Effector memory CD8-positive, alpha-beta T cell (primary cell): Measurements from ENCODE around the gene GLO1.

Source experiments
- ATAC-seq: fragments of 150-1000 bp; cut with Tn5 transposase; replicated peaks from 2 replicates; pipeline ENCODE4 v1.10.0; 2021; ENCODE audit warnings: mild to moderate bottlenecking, moderate library complexity
- DNase-seq, 3 experiments: peaks; one replicate each; pipeline ENCODE4 v3.0.0; 2021
- H3K27ac Mint-ChIP-seq, 2 donors: one replicate each; pipeline ENCODE4 v1.8.0; 2022; ENCODE audit warnings: mild to moderate bottlenecking in 2 of 2, mixed read lengths in 2 of 2, moderate library complexity in 2 of 2
- H3K27me3 Mint-ChIP-seq, 2 donors: one replicate each; pipeline ENCODE4 v1.8.0; 2022; ENCODE audit warnings: mixed read lengths in 2 of 2
- H3K36me3 Mint-ChIP-seq: one replicate; pipeline ENCODE4 v1.8.0; 2022; ENCODE audit warnings: mild to moderate bottlenecking, moderate library complexity, mixed read lengths; ENCODE audit not compliant: insufficient read depth
- H3K4me1 Mint-ChIP-seq, 2 donors: one replicate each; pipeline ENCODE4 v1.8.0; 2022; ENCODE audit warnings: low read depth in 2 of 2, mixed read lengths in 2 of 2
- H3K4me3 Mint-ChIP-seq, 2 donors: one replicate each; pipeline ENCODE4 v1.8.0; 2022; ENCODE audit warnings: mild to moderate bottlenecking in 2 of 2, mixed read lengths in 2 of 2, moderate library complexity in 2 of 2
- H3K9me3 Mint-ChIP-seq, 2 donors: one replicate each; pipeline ENCODE4 v1.8.0; 2022; ENCODE audit warnings: mixed read lengths in 2 of 2

Gene GLO1

DNA sequence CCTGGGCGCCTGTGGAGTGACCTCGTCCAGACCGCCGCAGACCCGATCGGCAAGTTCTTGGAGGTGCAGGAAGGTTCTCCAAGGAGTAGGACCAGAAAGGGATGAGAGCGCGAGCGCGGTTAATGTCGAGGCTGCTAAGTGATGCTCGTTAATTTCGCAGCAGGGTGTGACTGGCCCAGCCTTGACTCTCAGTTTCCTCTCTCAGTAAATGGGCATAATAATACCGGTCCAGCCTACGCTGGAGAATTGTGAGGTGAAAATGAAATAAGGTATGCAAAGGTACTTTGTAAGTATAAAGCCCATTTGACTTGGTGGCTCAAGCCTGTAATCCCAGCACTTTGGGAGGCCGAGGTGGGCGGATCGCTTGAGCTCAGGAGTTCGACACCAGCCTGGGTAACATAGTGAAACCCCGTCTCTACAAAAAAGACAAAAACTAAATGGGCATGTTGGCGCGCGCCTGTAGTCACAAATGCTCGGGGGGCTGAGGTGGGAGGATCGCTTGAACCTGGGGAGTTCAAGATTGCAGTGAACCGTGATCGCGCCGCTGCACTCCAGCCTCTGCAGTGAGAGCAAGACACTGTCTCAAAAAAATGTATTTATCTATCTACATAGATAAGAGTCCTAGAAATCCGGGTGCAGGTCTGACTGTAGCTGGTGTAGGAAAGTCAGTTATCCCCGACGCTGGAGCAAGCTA, 62.6 kb downstream of the GLO1 start:
- peaks cover 30 to 48% of the 10 kb centered on the region in 2 donors for H3K4me1 Mint-ChIP-seq
- no peaks in the 10 kb centered on the region for H3K27me3 Mint-ChIP-seq
- H3K36me3 Mint-ChIP-seq = peaks cover 17% of the 10 kb centered on the region
- H3K9me3 Mint-ChIP-seq = no peaks in the 10 kb centered on the region
- peak overlapping the region; percentile 94 to 95 for H3K27ac Mint-ChIP-seq
- DNase-seq (no peak), ATAC-seq (no peak)
- H3K4me3 Mint-ChIP-seq = peak overlapping the region; percentile 84 to 87

- H3K4me3 Mint-ChIP-seq = peak within 1 kb of the TSS; percentile 84 to 87
- H3K27ac Mint-ChIP-seq = peak within 1 kb of the TSS; percentile 94 to 95
- no peaks in the 10 kb centered on the region for H3K9me3 Mint-ChIP-seq
- H3K4me1 Mint-ChIP-seq = peaks cover 32 to 53% of the 10 kb centered on the region in 2 donors
- DNase-seq (peak; percentile 80 to 86 (median 86)), ATAC-seq (peak; percentile 86)
- H3K36me3 Mint-ChIP-seq = peaks cover 17% of the 10 kb centered on the region
- H3K27me3 Mint-ChIP-seq = no peaks in the 10 kb centered on the region
Observed at GRCh38 chr6:38639498-38640215, 63.3 kb downstream of the GLO1 start, which contains the start of gene BTBD9. BTBD9 (minus strand) TSS chr6:38639929.

DNA sequence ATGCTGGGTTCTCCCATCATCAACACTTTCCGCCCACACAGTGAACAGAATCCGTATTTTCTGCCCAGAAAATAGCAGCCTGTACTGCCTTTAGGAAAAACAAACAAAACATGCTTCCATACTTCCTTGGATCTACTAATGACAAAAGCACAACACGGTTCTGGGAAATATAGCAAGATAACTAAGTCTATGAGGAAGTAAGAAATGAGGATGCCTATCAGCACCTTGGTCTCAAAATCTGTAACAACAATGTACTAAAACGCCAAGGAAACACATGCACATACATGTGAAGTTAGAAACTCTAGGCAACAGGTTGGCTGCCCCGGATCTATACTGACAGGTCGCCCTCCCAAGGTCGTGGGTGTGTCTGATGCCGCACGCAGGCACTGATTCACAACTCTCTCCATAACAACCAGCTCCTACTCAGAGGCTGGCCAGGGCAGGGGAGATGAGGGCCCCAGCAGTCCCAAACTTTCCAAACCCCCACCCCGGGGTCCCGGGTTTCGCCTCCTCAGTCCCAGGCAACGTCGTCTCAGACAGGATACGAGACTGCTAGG, 63.9 kb downstream of the GLO1 start:
- Mint-ChIP-seq H3K27ac (peak overlapping the region; percentile 94 to 95), H3K9me3 (no peaks in the 10 kb centered on the region), H3K4me3 (peak overlapping the region; percentile 84 to 87), H3K36me3 (peaks cover 17% of the 10 kb centered on the region), H3K4me1 (peaks cover 35 to 59% of the 10 kb centered on the region in 2 donors), H3K27me3 (no peaks in the 10 kb centered on the region)
- DNase-seq (peak; percentile 48 to 62 (median 55)), ATAC-seq (peak; percentile 64)

DNA sequence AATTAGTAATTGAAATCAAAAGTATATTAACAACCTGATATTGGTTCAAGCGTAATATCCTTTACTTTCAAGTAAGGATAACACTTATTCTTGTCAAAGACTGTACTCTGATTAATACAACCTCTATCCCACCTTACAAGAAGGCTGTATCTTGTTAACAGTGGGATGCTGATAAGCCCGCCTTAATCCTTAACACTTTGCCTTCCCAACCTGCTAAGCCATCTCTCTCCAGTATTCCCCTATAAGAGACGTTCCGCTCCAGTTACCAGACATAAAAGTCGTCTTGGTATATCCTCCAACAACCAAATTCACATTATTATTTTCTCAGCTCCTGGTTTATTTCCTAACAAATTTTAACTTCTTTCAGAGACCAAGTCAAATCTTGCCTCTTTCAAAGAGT, 65.2 kb downstream of the GLO1 start:
- Mint-ChIP-seq H3K36me3 (peaks cover 17% of the 10 kb centered on the region), H3K27me3 (no peaks in the 10 kb centered on the region), H3K4me1 (peaks cover 35 to 70% of the 10 kb centered on the region in 2 donors), H3K27ac (peak overlapping the region in 1 of 2 donors; percentile 94), H3K9me3 (no peaks in the 10 kb centered on the region), H3K4me3 (peak overlapping the region in 1 of 2 donors; percentile 87)
- DNase-seq (no peak), ATAC-seq (no peak)

DNA sequence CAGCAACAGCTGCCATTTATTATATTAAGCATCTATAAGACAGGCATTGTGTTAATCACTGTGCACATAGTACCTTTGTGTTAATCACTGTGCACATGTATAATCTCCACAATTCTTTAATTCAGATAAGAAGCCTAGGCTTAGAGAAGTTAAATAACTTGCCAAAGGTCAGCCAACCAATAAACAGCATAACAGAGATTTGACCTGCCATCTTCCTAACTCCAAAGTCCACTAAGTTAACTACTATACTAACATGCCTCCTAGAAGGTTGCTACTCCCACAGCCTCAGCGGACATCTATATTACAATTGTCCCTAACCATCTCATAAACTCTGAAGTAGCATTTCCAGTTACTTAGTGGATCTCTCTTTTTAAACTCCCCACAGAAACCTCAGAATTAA, 66.9 kb downstream of the GLO1 start:
- no peak overlapping the region for H3K4me3 Mint-ChIP-seq
- no peak for DNase-seq
- H3K27ac Mint-ChIP-seq = no peak overlapping the region
- peaks cover 17% of the 10 kb centered on the region for H3K36me3 Mint-ChIP-seq
- no peaks in the 10 kb centered on the region for H3K27me3 Mint-ChIP-seq
- no peak for ATAC-seq
- peaks cover 38 to 68% of the 10 kb centered on the region in 2 donors for H3K4me1 Mint-ChIP-seq
- no peaks in the 10 kb centered on the region for H3K9me3 Mint-ChIP-seq

GRCh38 chr6:38634518-38634917, 68.4 kb downstream of the GLO1 start:
- Mint-ChIP-seq H3K36me3 (peaks cover 5% of the 10 kb centered on the region), H3K27me3 (no peaks in the 10 kb centered on the region), H3K9me3 (no peaks in the 10 kb centered on the region), H3K4me3 (no peak overlapping the region), H3K27ac (no peak overlapping the region), H3K4me1 (peaks cover 28 to 63% of the 10 kb centered on the region in 2 donors)
- ATAC-seq (no peak), DNase-seq (no peak)

DNA sequence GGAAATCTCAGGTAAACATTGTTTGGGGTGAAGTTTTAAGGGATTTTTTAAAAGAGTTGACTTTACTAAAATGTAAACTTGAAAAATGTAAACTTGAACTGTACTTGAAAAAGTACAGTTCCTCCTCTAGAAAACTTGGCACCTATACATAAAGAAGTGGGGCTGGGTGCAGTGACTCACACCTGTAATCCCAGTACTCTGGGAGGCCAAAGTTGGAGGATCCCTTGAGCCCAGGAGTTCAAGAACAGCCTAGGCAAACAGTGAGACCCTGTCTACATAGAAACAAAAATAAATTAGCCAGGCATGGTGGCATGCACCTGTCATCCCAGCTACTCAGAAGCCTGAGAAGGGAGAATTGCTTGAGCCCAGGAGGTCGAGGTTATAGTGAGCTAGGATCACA, 70.5 kb downstream of the GLO1 start:
- H3K4me1 Mint-ChIP-seq = peaks cover 22 to 63% of the 10 kb centered on the region in 2 donors
- H3K27ac Mint-ChIP-seq = no peak overlapping the region
- H3K27me3 Mint-ChIP-seq = no peaks in the 10 kb centered on the region

DNA sequence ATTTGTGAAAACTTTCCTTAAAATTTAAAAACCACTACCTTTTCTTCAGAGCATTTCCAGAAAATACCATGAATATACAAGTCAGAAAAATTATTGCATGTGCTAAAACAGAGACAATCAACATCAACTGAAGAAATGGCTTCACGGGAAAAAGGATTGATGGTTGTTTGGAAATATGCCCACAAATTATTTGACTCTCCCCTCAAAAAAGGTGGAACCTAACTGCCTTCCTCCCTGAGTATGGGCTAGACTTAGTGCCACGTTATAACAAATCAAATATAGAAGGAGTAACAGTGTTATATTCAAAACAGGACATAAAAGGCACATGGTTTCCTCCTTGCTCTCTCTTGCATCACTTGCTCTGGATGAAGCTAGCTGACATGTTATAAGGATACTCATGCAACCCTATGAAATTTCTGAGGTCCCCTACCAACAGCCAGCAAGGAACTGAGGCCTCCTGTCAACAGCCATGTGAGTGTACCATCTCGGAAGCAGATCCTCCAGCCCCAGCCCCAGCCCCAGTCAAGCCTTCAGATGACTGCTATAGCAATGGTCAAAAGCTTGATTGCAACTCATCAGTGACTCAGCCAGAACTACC, 71.7 kb downstream of the GLO1 start:
- Mint-ChIP-seq H3K27me3 (no peaks in the 10 kb centered on the region), H3K4me3 (no peak overlapping the region), H3K36me3 (no peaks in the 10 kb centered on the region), H3K9me3 (no peaks in the 10 kb centered on the region), H3K4me1 (peaks cover 15 to 62% of the 10 kb centered on the region in 2 donors), H3K27ac (no peak overlapping the region)
- ATAC-seq (no peak), DNase-seq (no peak)

More for the DNA sequence above, 70.5 kb downstream of the GLO1 start:
- H3K9me3 Mint-ChIP-seq = no peaks in the 10 kb centered on the region
- DNase-seq (no peak), ATAC-seq (no peak)
- no peak overlapping the region for H3K4me3 Mint-ChIP-seq
- H3K36me3 Mint-ChIP-seq = no peaks in the 10 kb centered on the region
